ENCODE results near the gene INPP5K.
A peak's percentile ranks its signal among the peaks of the same experiment; 100 is the strongest.

Gene INPP5K

DNA sequence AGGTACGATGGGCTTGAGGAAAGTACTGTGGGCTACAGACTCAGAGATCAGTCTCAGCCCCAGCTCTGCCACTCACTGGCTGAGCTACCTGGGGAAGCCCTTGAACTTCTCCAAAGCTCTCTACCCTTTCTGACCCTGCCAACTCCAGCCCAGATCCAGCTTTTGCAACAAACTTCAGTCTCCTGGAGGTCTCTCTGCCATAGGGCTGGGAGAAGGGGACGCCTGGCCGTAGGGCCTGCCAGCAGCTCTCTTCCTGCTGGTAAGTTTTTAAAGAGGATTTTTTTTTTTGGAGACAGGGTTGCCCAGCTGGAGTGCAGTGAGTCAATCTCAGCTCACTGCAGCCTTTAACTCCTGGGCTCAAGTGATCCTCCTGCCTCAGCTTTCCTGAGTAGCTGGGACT is 11.5 kb downstream of the INPP5K start:
- DNase-seq, result no peak

DNA sequence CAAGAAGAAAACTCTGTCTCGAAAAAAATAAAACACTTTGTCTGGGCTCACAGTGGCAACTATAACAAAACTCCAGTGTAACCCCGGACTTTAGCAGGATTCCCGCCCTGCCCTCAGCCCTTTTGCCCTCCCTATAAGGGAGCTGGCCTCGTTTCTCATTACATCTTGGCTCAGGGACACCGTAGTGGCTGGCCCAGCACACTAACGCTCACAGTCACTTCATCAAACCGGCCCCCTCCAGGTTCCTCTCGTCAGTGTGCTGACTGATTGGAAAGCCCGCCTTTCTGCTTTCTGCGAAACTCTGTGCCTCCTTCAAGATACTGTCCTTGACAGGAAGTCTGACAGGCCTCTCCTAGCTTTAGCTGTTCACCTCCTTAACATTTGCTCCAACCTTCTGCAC is 12.7 kb downstream of the INPP5K start:
- no peak for DNase-seq

DNA sequence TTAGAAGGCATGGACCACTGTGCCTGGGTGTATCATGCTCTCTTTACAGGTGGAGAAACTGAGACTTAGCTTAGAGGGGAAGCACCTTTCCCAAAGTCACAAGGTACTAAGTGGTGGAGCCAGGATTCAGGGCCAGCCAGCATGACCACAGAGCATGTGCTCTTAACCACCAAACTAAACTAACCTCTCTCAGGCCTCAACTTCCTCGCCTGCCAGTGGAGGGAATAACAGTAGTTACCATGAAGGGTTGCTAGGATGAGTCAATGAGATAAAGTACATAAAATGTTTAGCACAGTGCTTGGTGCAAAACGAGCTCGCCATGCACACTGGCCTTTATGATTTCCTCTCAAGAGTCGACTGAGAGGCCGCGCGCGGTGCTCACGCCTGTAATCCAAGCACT is 17.5 kb downstream of the INPP5K start:
- no peak for DNase-seq

DNA sequence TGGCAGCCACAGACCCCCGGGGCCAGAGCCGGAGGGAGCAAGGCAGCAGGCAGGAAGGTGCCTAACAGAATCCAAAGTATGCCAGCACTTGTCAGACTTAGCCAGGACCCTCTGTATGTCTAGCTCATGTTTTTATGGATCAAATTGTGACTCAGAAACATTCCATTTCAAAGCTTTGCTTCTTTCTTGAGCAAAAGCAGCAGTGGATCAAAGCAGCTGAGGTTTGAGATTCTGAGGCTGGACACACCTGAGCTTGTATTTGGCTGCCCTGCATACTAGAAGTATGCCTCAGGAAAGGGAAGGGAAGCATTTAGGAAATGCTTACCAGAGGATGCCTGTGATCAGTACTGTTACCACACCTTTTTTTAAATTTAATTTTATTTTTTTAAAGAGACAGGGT is 18.2 kb downstream of the INPP5K start:
- no peak for DNase-seq

DNA sequence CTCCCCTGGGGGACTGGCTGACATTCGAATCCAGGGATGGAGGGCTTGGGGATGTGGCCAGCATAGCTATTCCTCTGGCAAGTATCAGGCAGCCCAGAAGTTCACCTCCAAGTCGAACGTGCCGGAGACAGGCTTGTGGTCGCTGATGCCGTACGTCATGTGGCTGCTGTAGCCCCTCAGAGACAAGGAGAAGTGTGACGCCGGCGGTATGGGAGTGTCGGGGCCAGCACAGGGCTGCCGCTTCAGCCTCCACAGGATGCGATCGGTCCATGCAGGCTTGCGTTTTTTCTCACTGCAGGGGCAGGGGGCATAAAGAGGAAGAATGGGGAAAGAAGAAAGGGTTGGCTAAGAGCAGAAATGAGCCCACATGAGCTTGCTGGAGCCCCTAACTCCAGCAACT is 18.6 kb downstream of the INPP5K start:
- DNase-seq, result no peak

DNA sequence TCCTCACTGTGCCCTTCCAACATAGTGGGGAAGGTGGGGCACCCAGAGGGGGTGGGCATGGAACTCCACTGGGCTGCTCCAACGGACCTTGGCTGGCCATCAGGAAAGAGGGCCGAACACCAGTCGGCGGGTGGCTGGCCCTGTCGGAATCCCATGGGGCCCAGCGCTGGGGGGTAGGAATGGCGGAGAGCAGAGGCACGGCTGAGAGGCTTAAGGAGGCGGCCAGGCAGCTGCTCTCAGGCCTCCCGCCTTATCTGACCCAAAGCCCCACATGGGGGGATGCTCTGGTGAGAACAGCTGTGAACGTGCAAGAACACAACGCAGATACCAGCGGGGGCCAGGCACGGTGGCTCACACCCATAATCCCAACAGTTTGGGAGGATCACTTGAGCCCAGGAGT is 19.5 kb downstream of the INPP5K start:
- DNase-seq, result no peak

DNA sequence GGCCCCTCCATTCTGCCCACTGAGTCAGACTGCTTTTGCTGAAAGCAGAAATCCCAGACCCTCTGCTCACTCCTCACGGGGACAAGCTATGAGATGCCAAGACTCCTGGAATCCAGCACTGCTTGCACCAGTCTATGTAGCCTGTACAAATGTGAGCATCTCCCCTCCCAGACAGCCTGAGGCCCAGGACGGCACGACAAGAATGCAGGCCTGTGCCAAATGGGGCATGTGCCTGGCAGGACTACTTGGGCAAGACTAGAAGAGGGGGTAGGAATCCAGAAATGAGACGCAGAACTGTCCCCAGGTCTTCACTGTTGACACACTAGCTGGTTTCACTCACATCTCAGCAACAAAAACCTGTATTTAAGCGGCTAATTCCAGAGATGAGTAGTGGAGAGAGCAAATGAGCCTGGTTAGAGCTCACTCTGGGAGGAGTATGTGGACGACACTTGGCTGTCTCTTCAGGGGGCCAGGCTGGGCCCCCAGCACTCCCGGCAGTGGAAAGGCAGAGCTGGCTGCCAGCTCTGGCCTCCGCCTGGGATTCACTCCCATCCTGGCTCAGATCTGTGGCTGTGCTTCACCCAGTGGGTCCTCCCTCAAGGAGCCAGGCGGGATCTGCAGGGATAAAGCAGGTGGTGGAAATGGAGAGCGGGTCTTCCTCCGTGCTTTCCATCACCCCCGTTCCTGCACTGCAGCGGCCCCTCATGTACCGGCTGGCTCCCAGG is 21.0 kb downstream of the INPP5K start:
- no peak for DNase-seq

DNA sequence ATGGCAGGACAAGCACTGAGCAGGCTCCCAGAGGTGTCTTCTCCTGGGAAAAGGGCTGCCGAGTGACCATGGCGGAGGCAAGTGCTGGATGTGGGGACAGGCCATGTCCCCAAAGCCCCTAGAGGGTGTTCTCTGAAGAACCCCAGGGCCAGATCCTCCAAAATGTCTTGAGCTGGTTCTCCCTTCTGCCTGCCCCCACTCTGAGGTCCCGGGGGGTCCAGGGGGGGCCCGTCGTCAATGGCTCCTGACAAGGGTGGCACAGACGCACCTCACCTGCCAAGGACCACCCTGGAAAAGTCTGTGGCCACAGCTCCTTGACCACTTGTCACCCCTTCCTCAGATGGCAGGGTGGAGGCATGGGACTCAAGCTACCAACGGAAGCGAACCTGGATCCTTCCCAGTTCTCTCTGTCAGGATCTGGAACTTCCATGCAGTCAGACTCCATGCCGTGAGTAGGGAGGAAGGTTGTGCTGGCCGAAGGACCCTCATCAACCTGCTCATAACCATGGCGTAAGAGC is 21.6 kb downstream of the INPP5K start:
- no peak for DNase-seq

DNA sequence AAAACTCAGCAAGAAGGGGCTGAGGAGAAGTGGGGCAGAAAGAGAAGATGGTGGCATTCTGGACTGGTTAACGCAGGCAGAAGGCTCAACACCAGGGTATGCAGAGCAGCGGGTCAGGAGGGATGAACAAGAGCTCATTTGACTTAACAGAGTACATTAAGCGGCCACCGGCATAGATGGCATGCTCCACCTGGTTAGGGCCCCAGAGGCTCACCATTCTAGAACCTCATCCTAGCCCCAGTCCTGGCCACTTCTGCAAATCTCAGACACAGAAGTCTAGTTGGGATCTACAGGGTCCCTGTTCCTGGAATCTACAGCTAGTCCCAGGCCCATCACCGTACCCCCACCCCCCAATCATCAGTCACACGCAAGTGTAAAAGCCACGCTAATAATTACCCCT is 22.2 kb downstream of the INPP5K start:
- no peak for DNase-seq

DNA sequence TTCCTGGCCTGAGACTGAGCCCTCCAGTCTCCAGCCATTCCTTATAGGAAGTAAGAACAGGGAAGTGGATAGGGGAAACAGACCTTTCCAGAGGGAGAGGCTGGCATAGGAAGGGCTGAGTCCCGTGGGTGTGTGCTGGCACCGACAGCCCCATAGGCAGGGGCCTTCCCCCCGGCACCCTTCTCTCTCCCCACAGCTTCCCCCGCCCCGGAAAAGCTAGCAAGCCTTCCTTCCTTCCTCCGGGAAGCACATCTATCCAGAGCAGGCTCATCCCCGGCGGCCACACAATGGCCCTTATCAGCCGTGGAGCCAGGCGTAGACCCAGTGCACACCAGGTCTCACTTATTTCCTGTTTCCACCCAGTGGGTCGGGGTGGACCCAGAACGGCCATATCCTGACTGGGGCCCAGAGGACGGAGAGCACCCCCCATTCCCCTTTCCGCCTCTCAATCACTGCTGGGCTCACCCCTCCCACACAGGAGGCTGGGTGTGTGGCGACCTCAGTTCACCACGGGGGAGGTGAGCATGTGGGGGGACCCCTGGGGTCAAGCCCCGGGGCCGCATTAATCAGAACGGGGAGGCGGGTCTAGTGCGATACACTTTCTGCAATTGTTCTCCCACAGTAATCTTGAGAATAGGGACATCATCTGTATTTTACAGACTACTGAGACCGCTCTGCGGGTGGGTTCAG is 23.0 kb downstream of the INPP5K start:
- DNase-seq, result no peak

DNA sequence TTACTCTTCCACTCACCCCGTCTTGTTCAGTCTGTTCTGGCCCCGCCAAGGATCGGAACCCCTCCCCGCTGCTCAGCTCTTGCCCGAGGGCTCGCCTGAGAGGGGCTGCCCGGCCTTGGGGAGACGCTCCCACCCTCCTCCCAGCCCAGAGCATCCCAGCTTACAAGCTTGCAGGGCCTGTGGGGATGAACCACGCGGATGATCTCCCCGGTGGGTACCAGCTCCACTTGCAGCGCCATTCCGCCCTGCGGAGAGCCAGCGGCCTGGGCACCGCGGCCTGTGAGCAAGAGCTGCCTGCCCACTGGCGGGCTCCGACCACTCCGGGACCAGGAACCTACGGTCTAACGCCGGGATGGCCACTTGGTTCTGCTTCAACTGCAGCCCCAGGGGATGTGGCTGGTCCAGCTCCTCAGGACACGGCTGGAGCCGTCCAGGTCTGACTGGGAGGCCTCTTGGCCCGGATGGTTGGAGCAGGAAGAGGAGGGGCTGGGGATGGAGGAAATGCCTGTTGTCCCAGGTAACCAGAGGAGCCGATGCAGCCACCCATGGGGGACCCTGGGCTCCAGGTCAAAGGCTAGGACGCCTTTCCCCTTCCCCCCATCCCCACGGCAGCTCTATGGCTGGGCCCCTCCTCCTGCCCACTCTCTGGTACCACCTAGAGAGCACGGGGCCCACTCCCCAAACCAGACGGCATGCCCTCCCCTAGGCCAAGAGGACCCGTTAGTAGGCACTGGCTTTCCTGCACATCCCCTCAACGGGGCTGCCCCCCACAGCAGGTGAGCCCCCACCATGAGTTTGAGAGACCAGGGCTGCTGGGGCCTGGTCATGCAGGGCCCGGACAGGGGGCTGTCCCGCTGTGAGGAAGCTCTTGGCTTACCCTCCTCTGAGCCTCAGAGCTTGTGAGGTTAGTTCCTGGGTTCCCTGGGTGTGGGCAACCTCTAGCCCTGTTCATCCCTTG is 23.9 kb downstream of the INPP5K start, which contains the start of gene MYO1C:
MYO1C (minus strand) TSS at position 438 of the 958 bp plus-strand sequence; CDS start at position 239, 199 bp downstream.
- DNase-seq, result no peak

DNA sequence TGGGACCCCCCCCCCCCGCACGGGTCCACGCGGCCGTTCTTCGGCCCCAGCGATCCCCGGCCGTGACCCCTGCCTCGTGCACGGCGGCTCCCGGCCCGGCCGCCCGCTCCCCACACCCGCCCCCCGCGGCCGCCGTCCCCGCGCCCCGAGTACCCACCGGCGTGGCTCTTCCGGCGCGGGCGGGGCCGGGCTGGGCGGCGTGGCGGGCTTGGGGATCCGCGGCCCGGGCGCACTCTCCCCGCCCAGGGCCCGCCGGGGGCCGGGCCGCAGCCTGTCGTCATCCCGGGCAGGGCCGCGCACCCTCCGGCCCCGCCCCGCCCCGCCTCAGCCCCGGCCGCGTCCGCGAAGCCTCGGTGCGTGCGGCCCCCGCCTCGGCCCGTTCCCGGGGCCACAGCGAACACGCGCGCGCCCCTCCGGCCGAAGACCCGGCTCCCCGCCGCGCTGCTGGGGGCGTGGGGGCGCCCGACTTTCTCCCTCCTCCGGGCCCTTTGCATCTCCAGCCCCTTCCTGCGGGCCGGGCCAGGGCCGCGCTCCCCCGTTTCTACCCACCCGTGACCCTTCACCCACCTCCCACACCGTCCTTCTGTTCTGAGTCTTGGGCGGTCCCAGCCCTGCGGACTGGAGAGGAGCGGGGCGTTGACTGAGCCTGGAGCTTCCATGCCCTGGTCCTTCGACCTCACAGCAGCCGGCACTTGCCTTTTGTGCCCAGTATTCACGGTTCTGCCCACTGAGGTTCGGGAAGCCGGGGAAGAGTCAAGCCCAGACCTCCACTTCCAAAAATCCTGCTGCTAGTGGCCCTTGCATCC is 24.8 kb downstream of the INPP5K start:
- DNase-seq, result peak; percentile 8

DNA sequence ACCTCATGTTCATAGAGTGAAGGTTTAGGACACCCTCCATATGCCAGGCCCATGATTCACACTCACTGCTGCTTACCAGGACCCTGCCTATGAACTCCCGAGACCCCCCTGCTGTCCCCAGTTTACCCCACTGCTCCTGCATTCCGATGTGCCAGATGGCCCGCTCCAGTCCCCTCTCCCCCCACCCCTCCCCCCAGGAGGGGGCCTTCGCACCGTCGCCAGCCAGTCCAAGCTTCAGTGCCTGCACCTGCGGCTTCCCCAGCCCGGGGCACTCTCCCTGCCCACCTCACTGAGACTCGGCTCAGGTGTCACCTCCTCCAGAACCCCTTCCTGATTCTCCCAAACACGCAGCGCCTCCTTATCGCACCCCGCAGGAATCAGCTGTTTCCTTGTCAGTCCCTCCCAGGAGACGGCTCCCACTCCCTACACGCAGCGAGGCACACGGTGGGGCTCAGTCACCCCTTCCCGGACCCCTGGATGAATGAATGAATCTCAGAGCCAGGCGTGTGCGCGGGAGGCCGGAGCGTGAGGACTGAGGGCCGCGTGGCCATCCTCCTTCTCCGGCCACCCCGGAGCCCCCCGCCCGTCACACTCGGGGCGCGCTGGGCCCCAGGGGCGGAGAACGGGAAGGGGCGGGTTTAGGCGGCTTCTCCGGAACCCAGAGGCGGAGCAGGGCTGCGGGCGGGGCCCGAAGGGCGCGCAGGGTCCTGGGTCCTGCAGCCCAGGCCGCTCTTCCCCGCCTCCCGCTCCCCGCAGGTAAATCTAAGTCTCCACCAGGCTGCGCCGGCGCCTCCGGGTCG is 25.6 kb downstream of the INPP5K start:
- peak; percentile 23 for DNase-seq

DNA sequence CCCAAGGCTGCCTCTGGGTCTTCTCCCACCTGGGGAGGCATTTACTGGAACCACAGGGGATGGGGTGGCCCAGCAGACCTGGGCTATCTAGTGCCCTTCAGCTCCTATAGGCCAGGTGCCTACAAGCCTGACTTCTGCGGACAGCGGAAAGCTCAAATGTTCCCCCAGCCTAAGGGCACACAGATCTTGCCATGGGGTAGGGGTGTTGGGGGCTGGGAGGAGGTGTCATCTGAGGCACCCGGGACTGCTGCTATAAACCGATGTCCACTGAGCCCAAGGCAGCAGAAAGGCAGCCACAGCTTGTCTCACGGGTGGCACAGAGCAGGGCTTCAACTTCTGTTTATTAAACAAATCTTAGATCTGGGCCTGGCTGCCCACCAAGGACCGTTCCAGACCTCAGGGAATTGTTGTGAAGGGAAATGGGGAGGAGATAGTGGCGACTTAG is 27.6 kb downstream of the INPP5K start:
- no peak for DNase-seq

DNA sequence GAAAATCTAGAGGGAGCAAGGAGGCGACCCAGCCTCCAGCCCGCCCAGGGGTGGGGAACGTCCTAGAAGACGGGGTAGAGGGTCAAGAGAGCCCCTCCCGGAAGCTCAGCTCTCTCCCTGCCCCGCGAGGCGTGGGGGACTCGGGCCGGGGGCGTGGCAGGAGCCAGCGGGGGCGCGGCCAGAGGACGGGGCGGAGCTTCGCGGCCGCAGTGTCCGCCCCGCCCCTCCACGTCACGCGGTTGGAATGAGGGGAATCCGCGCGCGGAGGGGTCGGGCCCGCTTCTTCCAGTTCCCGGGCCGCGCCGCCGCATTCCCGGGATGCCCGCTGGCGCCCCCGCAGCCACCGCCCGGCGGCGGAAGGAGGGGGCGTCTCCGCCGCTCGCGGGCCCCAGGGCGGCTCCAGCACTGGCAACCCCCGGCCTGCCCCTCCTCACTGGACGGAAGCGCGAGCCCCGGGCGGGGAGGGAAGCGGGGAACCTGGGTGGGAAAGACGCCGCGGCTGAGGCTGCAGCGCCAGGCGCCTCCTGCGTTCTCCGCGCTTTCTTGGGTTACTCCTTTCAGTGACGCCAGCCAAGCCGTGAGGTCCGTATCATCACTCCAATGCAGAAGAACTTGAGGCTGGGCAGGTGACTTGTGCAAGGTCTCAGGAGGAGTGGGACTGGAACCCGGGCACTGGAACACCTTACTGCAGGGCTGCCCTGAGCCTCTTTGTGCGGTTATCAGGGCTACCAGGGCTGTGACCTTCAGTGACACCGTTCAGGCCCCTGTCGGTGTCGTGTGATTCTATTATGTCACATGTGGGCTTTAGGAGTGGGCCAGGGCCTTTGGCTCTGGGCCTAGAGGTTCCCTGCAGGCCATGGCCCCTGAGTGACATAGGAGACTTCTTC is 28.2 kb downstream of the INPP5K start:
- DNase-seq, result peak; percentile 66

DNA sequence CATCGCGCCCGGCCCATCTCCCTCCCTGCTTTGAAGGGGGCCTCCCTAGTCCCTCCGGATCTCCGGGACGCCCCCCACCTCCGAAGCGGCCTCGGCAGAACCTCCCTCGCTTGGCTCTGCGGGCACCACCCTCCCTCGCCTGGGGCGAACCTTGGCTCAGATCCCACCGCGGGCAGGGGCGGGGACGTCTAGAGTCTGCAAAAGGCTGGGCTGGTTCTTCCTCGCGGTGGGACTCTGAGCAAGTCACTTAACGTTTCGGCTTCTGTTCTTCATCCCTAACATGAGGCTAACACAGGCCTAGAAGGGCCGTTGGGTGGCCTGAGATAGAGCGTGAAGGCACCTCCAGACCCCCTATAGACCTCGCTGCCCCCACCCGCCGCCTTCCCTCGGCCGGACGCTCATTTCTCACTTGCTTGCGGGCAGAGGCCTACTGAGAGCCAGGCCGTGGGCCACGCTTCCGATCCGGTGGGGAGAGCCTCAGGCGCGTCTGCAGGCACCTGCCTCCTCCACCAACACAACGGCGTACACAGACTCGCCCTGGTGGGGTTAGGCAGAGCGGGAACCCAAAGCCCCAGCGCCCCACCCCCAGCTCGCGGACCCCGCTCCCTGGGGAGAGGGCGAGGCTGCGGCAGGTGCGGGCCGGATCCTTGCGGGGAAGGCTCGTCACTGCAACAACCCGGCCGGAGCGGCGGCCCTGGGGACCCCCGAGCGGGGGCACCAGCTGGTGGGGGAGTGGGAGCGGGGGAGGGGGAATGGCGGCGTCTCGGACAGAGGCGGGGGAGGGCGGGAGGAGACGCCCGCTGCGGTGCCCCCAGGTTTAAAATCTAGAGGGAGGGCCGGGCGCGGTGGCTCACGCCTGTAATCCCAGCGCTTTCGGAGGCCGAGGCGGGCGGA is 29.4 kb downstream of the INPP5K start:
- DNase-seq, result peak; percentile 88

DNA sequence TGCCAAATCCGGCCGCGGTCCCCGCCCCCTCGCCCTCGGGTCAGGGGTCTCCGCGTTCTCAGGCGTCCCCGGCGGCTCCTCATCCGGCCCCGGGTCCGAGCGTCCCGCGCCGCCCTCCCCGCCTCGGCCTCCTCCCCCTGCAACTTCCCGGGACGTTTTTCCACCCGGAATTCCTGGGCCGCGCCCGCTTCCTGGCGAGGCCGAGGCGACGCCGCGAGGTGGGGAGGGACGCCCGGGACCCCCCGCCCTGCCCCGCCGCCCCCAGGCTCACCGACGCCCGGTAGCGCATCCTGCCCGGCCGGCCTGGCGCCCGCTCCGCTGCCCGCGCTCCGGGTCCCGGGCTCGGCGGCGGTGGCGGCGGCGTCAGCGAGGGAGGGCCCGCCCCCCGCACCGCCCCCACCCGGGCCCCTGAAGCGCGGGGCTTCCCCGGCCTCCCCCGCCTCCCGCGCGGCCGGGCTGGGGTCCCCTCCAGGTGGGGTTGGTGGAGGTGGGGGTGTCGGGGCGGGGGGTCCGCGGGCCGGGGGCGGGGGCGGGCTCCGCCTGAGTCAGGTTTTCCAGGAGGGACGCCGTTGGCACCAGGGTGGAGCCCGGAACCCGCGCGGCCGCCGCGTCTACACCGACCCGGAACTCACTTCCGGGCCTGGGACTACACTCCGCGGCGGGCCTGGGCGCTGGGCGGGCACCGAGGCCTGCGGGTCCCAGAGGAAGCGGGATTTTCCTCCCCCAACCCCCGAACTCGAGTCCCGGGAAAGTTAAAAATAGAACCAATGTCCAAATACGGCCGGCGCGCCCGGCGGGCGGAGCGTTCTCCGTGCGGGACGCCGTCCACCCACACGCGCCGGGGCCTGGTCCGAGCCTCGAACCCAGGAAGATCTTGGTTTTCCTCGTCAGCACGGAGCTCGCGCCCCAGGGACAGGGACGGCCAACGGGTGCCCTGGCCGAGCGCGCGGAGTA is 30.7 kb downstream of the INPP5K start:
- DNase-seq, result peak; percentile 30
